Measurements from ENCODE around the gene GSTO2. TPM values are rescaled to one million over a fixed set of nuclear protein-coding genes. Genes with fewer than 3 reads are reported as not detected.

GSTO2 gene
- total RNA-seq, 1 experiment from 2014 or later, result 1.1 TPM

- TF ChIP-seq CTCF (IDR thresholded peaks at IDR 0.05; ENCODE audit: insufficient read depth in 1 of 2, low read depth in 1 of 2, low read length in 1 of 2, severe bottlenecking in 1 of 2, unreplicated experiment in 1 of 2), result no peak
- no TSS peak for BruUV-seq (replicated peaks)
- CTCF ChIA-PET, result no interaction called here
These were observed 31.8 kb downstream of the GSTO2 start for GRCh38 chr10:104300736-104301292.

GRCh38 chr10:104301907-104302690, 33.1 kb downstream of the GSTO2 start:
- POLR2A ChIA-PET, result no interaction called here
- intact Hi-C loops (cut with micrococcal nuclease; ENCODE audit: unreplicated experiment), result no loop called here
- Mint-ChIP-seq H3K36me3 (ENCODE audit: insufficient read depth, unreplicated experiment) (peaks cover 4% of the 10 kb centered on the region), H3K27ac (ENCODE audit: unreplicated experiment) (no peak overlapping the region), H3K4me3 (ENCODE audit: unreplicated experiment) (no peak overlapping the region), H3K27me3 (ENCODE audit: insufficient read depth, unreplicated experiment) (peaks cover 4% of the 10 kb centered on the region), H3K4me1 (ENCODE audit: low read depth, unreplicated experiment) (peaks cover 8% of the 10 kb centered on the region), H3K9me3 (ENCODE audit: unreplicated experiment) (peaks cover 9% of the 10 kb centered on the region)
- Histone ChIP-seq H3K4me1 (no peaks in the 10 kb centered on the region), H3K4me3 (ENCODE audit: low read depth, low read length) (no peak overlapping the region), H3K9me3 (no peaks in the 10 kb centered on the region), H3K36me3 (ENCODE audit: control insufficient read depth, insufficient read depth, low read length) (no peaks in the 10 kb centered on the region), H3K27me3 (replicated peaks; ENCODE audit: control insufficient read depth, insufficient read depth, low read length) (no peaks in the 10 kb centered on the region)
- TF ChIP-seq CTCF (IDR thresholded peaks at IDR 0.05; ENCODE audit: insufficient read depth in 1 of 2, low read depth in 1 of 2, low read length in 1 of 2, severe bottlenecking in 1 of 2, unreplicated experiment in 1 of 2), result no peak
- CTCF ChIA-PET, result no interaction called here
- no peak for DNase-seq
- no TSS peak for BruUV-seq (replicated peaks)

More at GRCh38 chr10:104300736-104301292, 31.8 kb downstream of the GSTO2 start:
- Histone ChIP-seq H3K27me3 (replicated peaks; ENCODE audit: control insufficient read depth, insufficient read depth, low read length) (no peaks in the 10 kb centered on the region), H3K4me3 (ENCODE audit: low read depth, low read length) (no peak overlapping the region), H3K36me3 (ENCODE audit: control insufficient read depth, insufficient read depth, low read length) (no peaks in the 10 kb centered on the region), H3K4me1 (no peaks in the 10 kb centered on the region), H3K9me3 (no peaks in the 10 kb centered on the region)
- peaks cover 4% of the 10 kb centered on the region for H3K27me3 Mint-ChIP-seq (ENCODE audit: insufficient read depth, unreplicated experiment)
- H3K27ac Mint-ChIP-seq (ENCODE audit: unreplicated experiment), result no peak overlapping the region
- H3K9me3 Mint-ChIP-seq (ENCODE audit: unreplicated experiment), result peaks cover 9% of the 10 kb centered on the region
- DNase-seq, result no peak
- no peak overlapping the region for H3K4me3 Mint-ChIP-seq (ENCODE audit: unreplicated experiment)
- peaks cover 4% of the 10 kb centered on the region for H3K4me1 Mint-ChIP-seq (ENCODE audit: low read depth, unreplicated experiment)
- intact Hi-C loops (cut with micrococcal nuclease; ENCODE audit: unreplicated experiment), result no loop called here
- peaks cover 4% of the 10 kb centered on the region for H3K36me3 Mint-ChIP-seq (ENCODE audit: insufficient read depth, unreplicated experiment)
- POLR2A ChIA-PET, result no interaction called here

DNA sequence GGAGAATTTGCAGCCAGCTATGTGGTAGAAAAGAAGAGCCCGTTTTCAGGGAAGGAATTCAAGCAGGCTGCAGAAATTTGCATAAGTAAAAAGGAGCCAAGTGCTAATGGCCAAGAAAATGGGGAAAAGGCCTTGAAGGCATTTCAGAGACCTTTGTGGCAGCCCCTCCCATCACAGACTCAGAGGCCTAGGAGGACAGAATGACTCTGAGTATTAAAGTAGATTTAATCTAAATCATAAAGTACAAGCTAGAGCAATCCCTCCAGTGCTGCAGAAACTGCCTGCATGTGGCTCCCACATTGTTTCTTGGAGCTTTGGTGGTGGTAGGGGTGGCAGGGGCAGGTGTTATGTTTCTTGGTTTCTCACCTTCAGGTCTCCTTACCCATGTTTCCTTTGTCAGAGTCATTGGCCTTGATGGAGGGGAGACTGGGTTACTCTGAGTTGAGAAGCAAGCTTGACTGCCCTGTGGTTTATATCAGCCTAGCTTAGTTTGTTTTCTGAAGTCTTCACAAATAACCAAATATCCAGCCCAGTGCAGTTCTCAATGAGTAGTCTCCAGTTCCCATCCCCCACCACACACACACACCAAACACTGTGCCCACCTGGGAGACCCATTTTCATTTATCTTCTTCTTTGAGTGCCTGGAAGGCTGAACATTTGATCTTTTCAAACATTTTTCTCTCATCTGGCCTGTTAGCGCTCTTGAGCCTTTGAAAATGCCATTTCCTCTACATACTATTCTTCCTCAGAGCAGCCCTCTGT, 34.8 kb downstream of the GSTO2 start:
- Mint-ChIP-seq H3K4me1 (ENCODE audit: low read depth, unreplicated experiment) (peaks cover 8% of the 10 kb centered on the region), H3K36me3 (ENCODE audit: insufficient read depth, unreplicated experiment) (peaks cover 4% of the 10 kb centered on the region), H3K9me3 (ENCODE audit: unreplicated experiment) (peaks cover 9% of the 10 kb centered on the region), H3K27me3 (ENCODE audit: insufficient read depth, unreplicated experiment) (peaks cover 4% of the 10 kb centered on the region), H3K4me3 (ENCODE audit: unreplicated experiment) (no peak overlapping the region), H3K27ac (ENCODE audit: unreplicated experiment) (no peak overlapping the region)
- no peak overlapping the region for H3K4me3 ChIP-seq (ENCODE audit: low read depth, low read length)
- no peak for DNase-seq
- H3K4me1 ChIP-seq, result no peaks in the 10 kb centered on the region
- ChIA-PET POLR2A (no interaction called here), CTCF (interaction anchor here (0.6 kb wide), 1 partner anchor 72 kb away, joined by 3 read pairs; no protein-coding TSS in a partner anchor)
- no peaks in the 10 kb centered on the region for H3K9me3 ChIP-seq
- intact Hi-C loops (cut with micrococcal nuclease; ENCODE audit: unreplicated experiment), result no loop called here
- no TSS peak for BruUV-seq (replicated peaks)
- no peaks in the 10 kb centered on the region for H3K36me3 ChIP-seq (ENCODE audit: control insufficient read depth, insufficient read depth, low read length)
- no peaks in the 10 kb centered on the region for H3K27me3 ChIP-seq (replicated peaks; ENCODE audit: control insufficient read depth, insufficient read depth, low read length)
- no peak for TF ChIP-seq CTCF (IDR thresholded peaks at IDR 0.05; ENCODE audit: insufficient read depth in 1 of 2, low read depth in 1 of 2, low read length in 1 of 2, severe bottlenecking in 1 of 2, unreplicated experiment in 1 of 2)
